HG02678 (cell line): ENCODE results near the gene ZER1.
A peak's percentile ranks its signal among the peaks of the same experiment; 100 is the strongest.

Experiments used
- ATAC-seq: cut with Tn5 transposase; IDR thresholded peaks from one replicate; pipeline ENCODE4 v1.9.1; 2021; ENCODE audit warnings: mild to moderate bottlenecking, moderate library complexity; ENCODE audit not compliant: unreplicated experiment

The ZER1 gene

DNA sequence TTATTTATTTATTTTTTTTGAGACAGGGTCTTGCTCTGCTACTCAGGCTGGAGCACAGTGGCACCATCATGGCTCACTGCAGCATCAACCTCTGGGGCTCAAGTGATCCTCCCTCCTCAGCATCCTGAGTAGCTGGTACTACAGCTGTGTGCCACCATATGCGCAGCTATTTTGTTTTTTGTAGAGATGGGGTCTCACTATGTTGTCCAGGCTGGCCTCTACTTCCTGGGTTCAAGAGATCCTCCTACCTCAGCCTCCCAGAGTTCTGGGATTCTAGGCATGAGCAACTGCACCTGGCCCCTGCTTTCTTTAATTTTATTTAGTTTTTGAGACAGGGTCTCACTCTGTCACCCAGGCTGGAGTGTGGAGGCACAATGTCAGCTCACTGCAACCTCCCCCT lies 28.3 kb downstream of the ZER1 start:
- ATAC-seq: no peak

- ATAC-seq: no peak
Measured at GRCh38 chr9:128742401-128742800, 29.3 kb downstream of the ZER1 start.

DNA sequence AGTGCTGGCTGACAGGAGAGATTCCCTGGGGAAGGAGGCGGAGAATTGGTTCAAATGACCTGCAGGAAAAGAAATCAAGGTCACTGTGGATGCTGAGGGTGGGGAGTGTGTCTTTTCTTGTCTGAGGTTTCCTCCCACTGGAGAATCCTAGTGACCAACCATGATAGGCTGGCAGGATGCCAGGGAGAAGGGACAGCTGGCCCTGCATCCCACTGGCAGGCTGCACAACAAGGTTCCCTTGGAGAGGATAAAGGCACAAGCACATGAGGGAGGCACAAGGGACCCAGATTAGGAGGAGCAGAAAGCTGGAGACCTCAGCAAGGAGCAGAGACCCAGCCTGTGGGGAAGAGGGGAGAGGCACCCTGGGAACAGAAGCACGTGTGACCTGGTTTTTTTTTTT lies 36.4 kb downstream of the ZER1 start:
- ATAC-seq: no peak

DNA sequence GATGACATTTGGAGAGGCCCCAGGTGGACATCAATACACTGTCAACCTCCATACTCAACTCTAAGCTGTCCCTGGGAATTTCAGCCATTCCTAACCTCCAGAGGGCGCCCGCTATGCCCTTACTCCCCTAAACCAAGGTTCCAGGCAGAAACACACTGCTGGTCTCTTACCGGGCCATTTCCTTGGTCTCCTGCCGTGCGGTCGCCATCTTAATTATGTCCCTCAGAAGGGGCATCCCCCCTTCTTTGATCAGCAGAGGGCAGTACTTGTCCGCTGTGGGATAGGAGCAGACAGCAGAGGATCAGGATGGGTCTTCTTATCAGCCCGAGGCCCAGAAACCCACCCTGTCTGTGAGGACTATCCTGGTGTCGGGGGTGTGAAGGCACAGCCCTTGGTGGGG lies 38.5 kb downstream of the ZER1 start:
- ATAC-seq: no peak

DNA sequence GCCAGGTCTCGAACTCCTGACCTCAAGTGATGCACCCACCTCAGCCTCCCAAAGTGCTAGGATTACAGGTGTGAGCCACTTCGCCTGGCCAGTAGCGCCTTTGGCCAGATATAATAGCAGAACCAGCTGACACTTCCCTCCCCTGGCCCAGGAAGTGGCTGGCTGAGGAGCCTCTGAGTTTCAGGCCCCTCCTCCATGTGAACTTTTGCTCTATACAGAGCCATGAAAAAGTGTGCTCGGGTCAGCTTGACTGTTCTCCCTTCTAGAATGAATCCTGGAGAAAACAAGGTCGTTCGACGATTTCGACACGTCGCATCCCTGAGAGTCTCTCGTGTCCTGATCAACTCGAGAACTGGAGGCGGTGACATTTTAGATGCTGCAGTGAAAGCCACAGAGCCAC lies 39.2 kb downstream of the ZER1 start:
- ATAC-seq: no peak

DNA sequence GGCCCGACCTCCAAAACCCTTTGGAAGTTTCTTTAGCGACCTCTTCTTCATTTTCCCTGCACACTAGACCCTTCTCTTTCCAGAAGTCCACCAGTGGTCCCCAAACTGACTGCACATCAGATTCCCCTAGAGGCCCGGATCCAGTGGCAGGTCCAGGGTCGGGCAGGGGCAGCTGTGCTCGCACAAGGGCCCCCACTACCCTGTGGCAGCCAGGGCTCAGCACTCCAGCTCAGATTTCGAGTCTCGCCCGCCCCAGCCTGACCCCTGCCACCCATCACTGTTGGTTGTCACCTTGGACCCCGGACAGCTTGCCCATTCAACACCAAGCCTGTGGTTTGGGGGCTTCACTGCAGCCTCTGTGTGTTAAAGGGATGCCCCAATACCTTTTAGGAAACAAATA lies 40.0 kb downstream of the ZER1 start:
- ATAC-seq: no peak

DNA sequence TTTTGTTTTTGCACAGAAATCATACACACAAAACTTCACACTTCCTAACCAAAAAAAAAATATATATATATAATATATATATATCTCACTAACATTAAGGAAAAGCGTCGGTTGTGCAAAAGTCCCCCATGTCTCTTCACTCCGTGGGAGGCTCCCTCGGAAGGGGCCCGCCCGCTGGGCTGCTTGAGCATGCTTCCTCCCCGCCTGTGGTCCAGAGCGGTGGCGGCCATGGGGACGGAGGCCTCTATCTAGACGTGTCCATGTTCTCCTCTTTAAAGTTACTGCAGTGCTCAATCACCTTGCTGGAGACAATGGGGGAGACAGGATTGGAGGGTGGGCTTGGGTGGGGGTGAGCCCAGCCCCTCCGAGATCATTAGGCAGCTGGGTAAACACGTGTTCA lies 40.6 kb downstream of the ZER1 start:
- ATAC-seq: no peak

DNA sequence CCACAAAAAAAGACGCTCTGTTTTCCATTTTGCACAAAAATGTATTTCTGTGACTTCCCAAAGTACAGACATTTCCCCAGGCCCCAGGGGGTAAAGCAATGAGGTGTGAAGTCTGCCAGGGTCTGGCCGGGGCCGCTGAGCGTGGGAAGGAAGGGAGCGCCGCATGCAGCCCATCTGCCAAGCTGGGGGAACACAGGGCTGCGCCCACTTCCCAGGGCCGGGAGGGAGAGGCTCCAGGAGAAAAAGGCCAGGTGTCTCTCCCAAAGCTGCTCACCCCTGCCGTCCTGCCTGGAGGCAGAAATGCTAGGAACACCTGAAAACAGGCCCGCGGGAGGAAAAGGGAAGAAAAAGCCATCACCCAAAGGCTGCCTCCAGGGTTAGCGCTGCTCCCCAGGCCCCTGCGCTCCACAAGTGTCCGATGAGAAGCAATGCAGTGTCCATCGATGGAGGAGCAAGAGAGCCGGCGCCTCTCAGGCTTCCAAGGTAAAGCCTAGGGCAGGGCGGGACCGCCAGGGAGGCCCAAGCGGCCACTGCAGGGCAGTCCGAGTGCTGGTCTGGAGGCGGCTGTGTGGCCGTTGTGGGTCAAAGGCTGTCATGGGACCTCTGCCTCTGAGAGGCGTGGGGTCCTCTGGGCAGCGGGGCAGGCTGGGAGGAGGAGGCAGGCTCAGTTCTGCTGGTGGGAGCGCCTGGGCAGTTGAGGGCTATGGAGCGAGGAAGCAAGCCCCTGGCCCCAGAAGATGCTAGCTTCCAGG lies 41.8 kb downstream of the ZER1 start:
- no peak for ATAC-seq

DNA sequence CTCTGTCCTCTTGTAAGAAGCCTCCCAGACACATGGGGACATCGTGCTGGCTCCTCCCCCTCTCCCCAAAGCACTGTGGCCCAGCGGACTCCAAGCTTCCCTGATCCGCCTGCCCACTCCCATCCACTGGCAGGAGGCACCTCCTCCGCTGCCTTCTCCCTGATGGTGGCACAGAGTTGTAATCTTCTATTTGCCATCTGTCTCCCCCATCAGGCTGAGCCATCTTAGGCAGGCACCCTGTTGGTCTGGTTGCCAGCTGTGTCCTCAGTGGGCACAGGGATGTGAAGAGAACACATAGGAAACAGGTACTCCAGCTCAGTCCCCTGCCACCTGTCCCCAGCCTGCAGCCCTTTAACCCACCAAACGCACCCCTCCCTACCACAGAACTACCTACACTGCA lies 42.4 kb downstream of the ZER1 start:
- ATAC-seq: no peak

- ATAC-seq: no peak
Measured at GRCh38 chr9:128728298-128728697, 43.4 kb downstream of the ZER1 start.

DNA sequence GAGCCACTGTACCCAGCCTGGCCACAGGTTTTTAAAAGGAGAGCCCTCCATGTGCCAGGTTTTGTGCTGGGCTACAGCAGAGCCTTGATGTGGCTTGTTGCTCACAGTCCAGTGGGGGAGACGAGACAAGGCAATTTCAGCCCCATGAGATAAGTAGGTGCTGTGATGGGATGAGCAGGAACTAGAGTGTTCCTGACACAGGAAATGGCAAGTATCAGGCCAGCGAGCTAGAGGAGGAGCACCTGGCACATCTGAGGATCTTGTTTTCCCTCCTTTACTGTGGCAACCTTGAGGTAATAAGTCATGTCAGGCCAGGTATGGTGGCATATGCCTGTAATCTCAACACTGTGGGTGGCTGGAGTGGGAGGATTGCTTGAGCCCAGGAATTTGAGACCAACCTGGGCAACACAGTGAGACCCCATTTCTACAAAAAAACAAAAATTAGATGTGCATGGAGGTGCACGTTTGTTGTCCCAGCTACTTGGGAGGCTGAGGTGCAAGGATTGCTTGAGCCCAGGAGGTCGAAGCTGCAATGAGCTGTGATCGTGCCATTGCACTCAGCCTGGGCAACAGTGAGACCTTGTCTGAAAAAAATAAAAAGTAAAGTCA lies 44.0 kb downstream of the ZER1 start:
- no peak for ATAC-seq

DNA sequence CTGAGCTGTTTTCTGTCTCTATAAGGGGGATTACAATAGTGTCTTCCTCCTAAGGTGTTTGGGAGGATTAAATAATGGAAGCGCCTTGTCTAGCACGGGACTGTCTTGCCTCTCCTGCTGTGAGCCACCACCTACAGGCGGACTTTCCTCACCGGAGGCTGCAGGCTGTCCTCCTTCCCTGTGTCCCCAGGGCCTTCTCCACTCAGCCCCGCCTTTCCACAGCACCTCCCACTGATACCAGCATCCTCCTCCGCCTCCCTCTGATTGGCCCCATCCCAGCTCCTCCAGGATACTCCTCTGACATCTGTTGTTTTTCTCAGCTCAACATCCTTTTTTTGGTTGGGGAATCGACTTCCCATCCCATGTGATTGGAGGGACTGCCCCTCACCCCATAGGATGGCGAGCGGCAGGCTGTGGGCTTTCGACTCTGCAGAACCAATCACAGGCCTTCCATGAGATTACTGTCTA lies 46.9 kb downstream of the ZER1 start:
- no peak for ATAC-seq

DNA sequence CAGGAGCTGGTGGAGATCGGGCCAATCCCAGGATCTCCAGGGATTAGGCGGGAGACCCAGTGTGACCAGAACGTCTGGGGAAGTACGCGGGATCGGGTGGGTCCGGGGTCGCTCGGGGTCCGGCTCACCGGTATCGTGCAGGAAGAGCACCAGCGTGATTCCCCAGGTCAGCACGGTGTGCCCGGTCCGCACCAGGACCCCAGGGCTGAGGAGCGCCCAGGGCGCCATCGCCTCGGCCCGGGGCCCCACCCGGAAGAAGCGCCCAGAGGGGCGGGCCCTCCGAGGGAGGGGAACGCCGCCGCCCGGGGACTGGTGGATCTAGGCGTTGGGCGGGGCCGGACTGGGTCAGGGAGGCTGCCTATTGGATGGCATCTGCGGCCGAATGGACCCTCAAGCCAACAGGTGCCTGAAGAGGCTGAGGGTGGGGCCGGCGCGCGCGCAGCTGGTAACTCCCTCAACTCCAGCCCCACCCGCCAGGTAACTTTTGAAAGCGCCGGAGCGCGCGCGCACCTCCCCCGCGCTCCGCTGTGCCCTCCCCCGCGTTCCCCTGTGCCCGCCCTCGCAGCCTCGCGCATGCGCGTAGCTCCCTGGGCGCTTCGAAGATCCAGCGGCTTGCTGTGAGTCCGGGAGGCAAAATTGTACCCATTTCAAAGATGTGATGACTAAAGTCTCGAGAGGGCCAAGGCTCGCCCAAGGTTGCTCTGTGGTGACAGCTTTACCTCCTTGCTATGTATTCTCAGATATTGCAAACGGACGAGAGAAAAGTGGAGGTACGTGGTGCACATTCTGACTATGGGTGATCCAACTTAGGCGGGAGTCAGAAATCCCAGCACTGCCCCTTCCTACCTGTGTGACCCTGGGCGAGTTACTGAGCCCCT lies 47.6 kb downstream of the ZER1 start, which contains the start of gene ZDHHC12:
TSS of gene ZDHHC12 (minus strand) at position 262 of the 878 bp plus-strand sequence. CDS start at position 228, 34 bp downstream.
- ATAC-seq: peak; percentile 98

DNA sequence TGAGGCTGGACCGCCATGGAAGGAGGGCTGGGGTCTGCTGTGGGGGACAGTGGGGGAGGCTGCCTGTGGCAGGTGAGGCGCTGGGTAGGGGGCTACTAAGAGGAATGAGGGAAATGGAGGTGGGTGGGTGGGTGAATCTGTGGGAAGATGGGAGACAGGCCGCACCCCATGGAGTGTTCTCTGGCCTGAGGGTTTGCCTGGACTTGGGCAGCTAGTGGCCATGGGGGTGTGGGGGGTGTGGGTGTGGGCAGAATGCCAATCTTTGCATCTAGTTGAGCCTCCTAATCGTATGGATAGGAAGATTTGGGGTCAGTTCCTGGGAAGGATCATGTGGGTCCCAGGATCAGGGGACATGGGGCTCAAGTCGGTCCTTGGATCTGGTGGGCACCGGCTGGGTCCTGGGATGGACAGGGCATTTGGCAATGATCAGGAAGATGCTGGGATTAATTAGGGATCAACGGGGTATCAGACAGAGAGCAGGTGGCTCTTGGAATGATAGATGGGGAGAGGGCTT lies 48.3 kb downstream of the ZER1 start:
- ATAC-seq: no peak

- ATAC-seq: no peak
Measured at GRCh38 chr9:128722380-128723351, 49.1 kb downstream of the ZER1 start.

DNA sequence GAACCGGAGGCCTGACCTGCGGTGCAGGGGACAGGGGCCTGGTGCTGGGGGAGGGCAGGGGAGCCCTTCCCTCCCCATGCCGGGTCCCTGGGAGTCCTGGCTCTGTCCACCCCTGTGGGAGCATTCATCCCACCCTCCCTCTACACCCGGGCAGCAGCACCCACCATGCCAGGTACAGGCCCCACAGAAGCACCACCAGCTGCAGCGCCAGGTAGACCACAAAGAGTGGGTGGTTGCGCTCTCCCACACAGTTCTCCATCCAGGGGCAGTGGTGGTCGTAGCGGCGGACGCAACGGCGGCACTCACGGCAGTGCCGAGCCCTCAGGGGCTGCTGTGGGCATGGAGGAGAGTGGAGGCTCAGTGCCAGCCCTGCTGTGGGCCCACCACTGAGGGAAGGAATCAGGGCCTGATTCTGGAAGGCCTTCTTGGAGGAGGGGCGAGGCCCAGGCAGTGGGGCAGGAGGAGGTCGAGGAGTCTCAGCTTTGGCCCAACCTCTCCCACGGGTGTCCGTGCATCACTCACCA lies 50.2 kb downstream of the ZER1 start:
- ATAC-seq: no peak

GRCh38 chr9:128720841-128721486 lies 50.8 kb downstream of the ZER1 start:
- no peak for ATAC-seq

- ATAC-seq: no peak
Measured at GRCh38 chr9:128719919-128720605, 51.7 kb downstream of the ZER1 start.

DNA sequence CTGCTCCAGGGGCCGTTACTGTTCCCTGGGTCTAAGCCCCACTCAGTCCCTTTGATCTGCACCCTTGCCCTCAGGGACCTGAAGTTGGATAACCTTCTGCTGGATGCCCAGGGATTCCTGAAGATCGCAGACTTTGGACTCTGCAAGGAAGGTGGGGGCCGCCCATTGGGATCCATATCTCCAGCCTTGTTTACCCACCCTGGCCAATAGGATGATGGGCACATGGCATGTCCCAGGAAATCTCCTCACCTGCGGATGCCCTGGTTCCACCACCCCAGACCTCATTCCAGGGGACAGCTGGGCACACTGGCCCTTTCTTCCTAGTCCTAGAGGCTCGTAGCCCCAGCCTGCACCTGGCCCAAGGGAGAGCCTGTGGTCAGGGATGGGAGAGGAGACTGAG lies 53.3 kb downstream of the ZER1 start:
- no peak for ATAC-seq
